Stimulated activated CD8-positive, alpha-beta memory T cell treated with anti-CD3 and anti-CD28 coated beads, Interleukin-4, amount 100 ng/mL, for 48 hours (primary cell): ENCODE measurements around the gene CRIP3.

Experiments
- DNase-seq: peaks from one replicate; pipeline ENCODE4 v3.0.0-alpha.2; 2020

The CRIP3 gene

DNA sequence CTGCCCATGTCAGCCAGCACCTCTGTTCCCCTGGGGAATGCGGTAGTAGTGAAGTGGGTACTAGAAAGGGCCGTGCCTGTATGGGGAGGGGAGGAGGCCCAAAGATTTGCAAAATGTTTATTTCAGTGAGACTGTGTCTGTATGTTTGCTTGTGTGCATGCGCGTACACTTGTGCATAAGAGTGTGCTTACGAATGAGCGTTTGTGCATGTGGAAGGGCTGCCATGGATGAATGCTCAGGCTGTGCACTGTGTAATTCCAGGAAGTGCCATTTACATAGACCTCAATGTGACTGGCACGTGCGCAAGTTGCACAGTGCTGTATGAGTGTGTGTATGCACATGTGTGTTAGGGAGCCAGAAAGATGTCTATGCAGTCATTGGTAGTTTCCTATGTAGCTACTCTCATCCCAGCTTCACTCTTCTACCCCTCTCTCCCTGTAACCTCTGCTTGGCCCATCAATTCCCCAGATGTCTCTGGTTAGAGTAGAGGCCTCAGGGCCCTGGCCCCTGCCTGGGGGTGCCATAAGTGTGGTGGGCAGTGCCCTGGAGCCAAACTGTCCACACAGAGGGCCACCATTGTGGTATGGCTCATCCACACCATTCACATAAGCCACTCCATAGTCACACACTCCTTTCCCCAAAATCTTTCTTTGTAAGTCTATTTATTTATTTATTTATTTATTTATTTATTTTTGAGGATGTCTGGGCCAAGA, 37.4 kb downstream of the CRIP3 start:
- no peak for DNase-seq

GRCh38 chr6:43269273-43270007, 39.2 kb downstream of the CRIP3 start:
- peak; percentile 66 for DNase-seq

GRCh38 chr6:43268782-43269272, 39.8 kb downstream of the CRIP3 start:
- no peak for DNase-seq

GRCh38 chr6:43268355-43268700, 40.3 kb downstream of the CRIP3 start:
- DNase-seq, result no peak

GRCh38 chr6:43267619-43268354, 40.8 kb downstream of the CRIP3 start:
- no peak for DNase-seq

- no peak for DNase-seq
Measured at GRCh38 chr6:43265564-43265963, 43.1 kb downstream of the CRIP3 start.

DNA sequence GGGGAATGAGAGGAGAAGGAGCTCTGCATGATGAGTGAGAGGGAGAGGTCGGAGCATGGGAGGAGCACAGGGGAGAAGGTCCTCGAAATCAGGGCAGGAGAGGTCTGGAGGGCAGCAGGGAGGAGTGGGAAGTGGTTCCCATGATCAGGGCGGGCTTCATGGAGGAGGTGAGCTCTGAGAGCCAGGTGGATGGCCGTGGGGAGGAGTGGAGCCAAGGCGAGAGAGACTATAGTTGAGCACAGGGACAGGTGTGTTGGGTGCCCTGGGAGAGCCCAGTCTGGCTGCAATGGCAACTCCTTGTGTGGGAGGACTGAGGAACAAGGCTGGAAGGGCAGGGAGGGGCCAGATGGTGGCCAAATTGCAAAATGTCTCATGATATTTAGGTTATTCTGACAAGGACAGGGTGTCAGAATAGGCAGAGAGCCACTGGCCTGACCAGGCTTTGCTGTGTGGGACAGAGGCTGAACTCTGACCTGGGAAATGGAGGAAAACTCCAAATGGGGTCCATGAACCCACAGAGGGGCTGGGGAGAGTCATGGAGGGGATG, 44.0 kb downstream of the CRIP3 start:
- no peak for DNase-seq

DNA sequence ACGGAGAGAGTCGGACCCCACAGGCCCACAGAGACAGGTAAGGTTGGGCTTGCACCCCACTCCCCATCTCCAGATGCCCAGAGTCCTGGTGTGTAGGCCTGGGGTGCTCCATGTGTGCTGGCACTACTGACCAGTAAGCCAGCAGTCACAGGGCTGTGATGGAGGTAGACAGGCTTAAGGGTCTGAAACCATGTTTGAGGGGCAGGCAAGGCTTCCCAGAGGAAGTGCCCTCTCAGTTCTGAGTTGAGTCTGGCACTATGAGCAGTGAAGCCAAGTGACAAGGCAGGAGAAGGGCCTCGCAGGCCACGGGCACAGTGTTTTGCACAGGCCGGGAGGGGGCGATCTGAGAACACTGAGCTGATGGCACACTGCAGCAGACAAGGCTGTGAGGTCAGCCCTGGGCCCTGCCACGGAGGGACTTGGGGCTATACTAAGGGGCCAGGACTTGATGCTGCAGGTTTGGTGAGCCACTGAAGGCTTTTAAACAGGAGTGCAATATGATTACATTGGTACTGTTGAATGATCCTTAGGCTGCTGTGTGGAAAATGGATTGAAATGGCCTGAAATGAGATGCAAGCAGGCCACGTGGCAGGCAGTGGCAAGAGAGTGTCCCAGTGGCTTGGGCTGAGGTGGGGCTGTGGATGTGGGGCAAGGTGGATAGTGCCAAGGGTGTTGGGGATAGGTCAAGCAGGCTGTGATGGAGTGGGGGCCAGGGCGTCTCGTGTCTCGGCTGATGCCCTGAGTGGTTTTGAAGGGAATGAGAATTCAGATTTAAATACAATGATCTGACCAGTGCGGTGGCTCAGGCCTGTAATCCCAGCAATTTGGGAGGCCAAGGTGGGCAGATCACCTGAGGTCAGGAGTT, 45.1 kb downstream of the CRIP3 start:
- peak; percentile 85 for DNase-seq

DNA sequence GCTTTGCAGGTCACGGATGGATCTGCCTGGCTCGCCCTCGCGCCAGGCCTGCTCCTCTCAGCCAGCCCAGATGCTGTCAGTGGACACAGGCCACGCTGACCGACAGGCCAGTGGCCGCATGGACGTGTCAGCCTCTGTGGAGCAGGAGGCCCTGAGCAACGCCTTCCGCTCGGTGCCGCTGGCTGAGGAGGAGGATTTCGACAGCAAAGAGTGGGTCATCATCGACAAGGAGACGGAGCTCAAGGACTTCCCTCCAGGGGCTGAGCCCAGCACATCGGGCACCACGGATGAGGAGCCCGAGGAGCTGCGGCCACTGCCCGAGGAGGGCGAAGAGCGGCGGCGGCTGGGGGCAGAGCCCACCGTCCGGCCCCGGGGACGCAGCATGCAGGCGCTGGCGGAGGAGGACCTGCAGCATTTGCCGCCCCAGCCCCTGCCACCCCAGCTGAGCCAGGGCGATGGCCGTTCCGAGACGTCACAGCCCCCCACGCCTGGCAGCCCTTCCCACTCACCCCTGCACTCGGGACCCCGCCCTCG, 45.8 kb downstream of the CRIP3 start:
- DNase-seq, result no peak

DNA sequence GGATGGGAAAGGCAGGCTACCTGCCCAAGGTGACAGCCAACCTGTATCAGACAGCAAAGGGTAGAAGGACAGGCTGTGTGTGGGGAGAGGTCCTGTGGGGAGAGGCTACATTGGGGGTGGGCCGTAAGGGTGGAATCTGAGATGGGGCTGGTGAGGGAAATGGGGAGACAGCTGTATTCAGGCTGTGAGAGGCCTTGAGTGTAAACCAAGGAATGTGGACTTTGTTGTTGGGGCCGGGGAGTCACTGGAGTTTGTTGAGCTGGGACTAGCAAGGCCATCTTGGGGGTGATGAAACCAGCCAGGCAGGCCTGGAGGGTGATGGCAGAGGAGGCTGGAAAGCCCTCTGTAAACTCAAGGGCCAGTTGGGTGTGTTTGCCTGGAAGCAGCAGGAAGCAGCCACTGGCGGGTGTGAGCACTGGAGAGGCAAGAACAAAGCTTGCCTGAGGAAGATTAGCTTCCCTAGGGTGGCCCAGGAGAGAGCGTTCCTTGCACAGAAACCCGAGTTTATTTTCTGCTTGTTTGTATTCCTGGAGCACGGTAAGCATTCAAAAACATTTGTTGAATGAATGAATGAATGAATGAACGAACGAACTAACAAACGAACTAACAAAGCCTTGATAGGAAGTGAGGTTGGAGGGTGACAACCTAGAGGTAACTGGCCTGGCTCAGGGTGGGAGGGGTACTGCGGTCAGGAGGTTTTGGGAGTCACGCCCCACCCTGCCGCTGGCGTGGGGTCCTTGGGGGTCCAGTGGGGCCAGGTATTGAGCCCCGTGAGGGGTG, 46.4 kb downstream of the CRIP3 start:
- DNase-seq, result no peak

GRCh38 chr6:43261198-43261597, 47.4 kb downstream of the CRIP3 start:
- DNase-seq, result no peak

- DNase-seq, result no peak
Measured at GRCh38 chr6:43260791-43261190, 47.8 kb downstream of the CRIP3 start.

GRCh38 chr6:43258807-43259686, 49.6 kb downstream of the CRIP3 start:
- no peak for DNase-seq

DNA sequence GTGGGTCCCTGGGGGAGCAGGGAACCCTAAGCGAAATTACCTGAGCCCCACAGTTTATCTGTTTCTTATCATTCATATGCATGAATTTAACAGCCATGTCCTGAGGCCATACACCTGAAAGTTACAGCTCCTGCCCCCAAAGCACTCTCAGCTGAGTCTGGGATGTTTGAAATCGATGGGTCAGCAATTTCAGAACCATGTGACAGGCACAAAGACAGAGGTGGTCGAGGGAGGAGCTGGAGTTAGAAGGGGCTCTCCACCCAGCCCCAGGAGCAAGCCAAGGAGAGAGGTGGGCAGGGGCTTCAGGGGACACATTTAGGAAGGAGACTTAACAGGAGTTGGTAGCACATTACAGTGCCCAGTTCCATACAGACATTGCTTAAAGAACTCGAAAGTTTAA, 50.4 kb downstream of the CRIP3 start:
- no peak for DNase-seq

DNA sequence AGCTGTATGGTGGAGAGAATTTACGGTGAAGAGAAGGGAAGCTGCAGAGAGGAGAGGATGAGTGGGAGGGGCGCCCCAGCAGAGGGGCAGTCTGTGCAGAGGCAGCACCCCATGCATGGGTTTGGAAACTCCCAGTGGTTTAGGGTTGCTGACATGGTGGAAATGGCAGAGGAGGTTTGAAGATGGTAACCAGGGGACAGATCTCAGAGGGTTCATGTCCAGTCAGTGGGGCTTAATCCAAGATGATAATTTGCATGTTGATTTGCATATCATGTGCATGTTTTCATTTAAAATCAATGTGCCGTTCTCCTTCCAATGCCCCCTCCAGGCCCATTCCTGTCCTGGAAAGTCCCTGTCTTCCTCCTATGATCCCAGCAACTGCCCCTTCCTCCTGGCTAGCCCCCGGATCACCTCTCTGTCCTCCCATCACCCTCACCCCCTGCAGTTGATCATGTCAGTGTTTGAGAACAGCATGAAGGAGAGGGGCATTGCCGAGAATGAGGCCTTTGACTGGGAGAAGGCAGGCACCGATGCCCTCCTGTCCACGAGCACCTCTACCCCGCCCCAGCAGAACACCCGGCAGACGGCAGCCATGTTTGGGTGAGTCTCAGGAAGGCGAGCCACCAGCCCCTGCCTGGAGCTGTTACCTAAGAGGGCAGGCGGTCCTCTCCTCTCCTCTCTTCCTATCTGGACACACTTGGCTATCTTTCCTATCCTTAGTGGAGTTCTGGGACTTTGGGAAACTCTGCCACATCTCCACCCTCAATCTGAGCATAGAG, 51.1 kb downstream of the CRIP3 start:
- no peak for DNase-seq

- no peak for DNase-seq
Measured at GRCh38 chr6:43256670-43257366, 51.8 kb downstream of the CRIP3 start.
